Esophagus squamous epithelium (tissue), 4 donors: ENCODE measurements around the gene SHISA8.

Experiments
- CTCF ChIP-seq, 6 experiments: fragments of 450-650 bp in 4 of 6; fragments of 200-600 bp in 2 of 6; sonication (generic) in 2 of 6; IDR thresholded peaks; one replicate each; pipeline ENCODE4 v1.5.1; 2016 to 2019; ENCODE audit warnings: antibody characterized with exemption in 6 of 6, mild to moderate bottlenecking in 4 of 6, moderate library complexity in 4 of 6
- POLR2A ChIP-seq, 4 donors: fragments of 450-650 bp; IDR thresholded peaks; one replicate each; pipeline ENCODE4 v1.6.1; 2017; ENCODE audit warnings: antibody characterized with exemption in 4 of 4, mild to moderate bottlenecking in 4 of 4, moderate library complexity in 3 of 4

GRCh38 chr22:41963453-41964111 is 48.7 kb upstream of the SHISA8 start:
- TF ChIP-seq CTCF (IDR thresholded peaks at IDR 0.05) (no peak), POLR2A (IDR thresholded peaks at IDR 0.05) (no peak)
